Measurements from ENCODE around the gene ZBTB24. TPM values are rescaled to one million over a fixed set of nuclear protein-coding genes. Genes with fewer than 3 reads are reported as not detected.
"Not testable (repeated sequence)": the region's sequence is repeated elsewhere in the genome, so short reads cannot be mapped to it uniquely, and the experiment has no call there.

ZBTB24 gene
- polyA plus RNA-seq, 3 donors = 1.4 to 2.9 (median 1.7) TPM

- WGBS, 3 donors = 61 to 93% (median 90%) methylated on average over 2 of the region's 2 CpGs
- H3K27ac ChIP-seq (ENCODE audit: low read depth, low read length) = no peak overlapping the region
These were observed 7.4 kb downstream of the ZBTB24 start for GRCh38 chr6:109475625-109476024.

- H3K27ac ChIP-seq (ENCODE audit: low read depth, low read length) = no peak overlapping the region
- WGBS, 3 donors = 82 to 91% (median 83%) methylated on average over 4 of the region's 4 CpGs
These were observed 8.0 kb downstream of the ZBTB24 start for GRCh38 chr6:109474995-109475394.

GRCh38 chr6:109473120-109473519, 9.9 kb downstream of the ZBTB24 start:
- 85 to 96% (median 95%) methylated on average over 3 of the region's 3 CpGs for WGBS, 3 donors
- H3K27ac ChIP-seq (ENCODE audit: low read depth, low read length) = no peak overlapping the region

- 93 to 95% (median 94%) methylated on average over 9 of the region's 9 CpGs for WGBS, 3 donors
These were observed 10.7 kb downstream of the ZBTB24 start for GRCh38 chr6:109472132-109472995.

GRCh38 chr6:109471105-109471810, 11.8 kb downstream of the ZBTB24 start:
- no peak overlapping the region for H3K27ac ChIP-seq (ENCODE audit: low read depth, low read length)
- WGBS, 3 donors = 89 to 93% (median 91%) methylated on average over 5 of the region's 5 CpGs

More at GRCh38 chr6:109472132-109472995, 10.7 kb downstream of the ZBTB24 start:
- H3K27ac ChIP-seq (ENCODE audit: low read depth, low read length) = no peak overlapping the region

GRCh38 chr6:109469591-109470189, 13.3 kb downstream of the ZBTB24 start:
- no peak overlapping the region for H3K27ac ChIP-seq (ENCODE audit: low read depth, low read length)
- 81 to 94% (median 84%) methylated on average over 5 of the region's 5 CpGs for WGBS, 3 donors

- no peak overlapping the region for H3K27ac ChIP-seq (ENCODE audit: low read depth, low read length)
- 93 to 96% (median 95%) methylated on average over 6 of the region's 6 CpGs for WGBS, 3 donors
These were observed 15.3 kb downstream of the ZBTB24 start for GRCh38 chr6:109467696-109468095.

- H3K27ac ChIP-seq (ENCODE audit: low read depth, low read length) = no peak overlapping the region
- 55 to 93% (median 91%) methylated on average over 7 of the region's 7 CpGs for WGBS, 3 donors
These were observed 16.7 kb downstream of the ZBTB24 start for GRCh38 chr6:109466212-109466923.

- H3K27ac ChIP-seq (ENCODE audit: low read depth, low read length) = no peak overlapping the region
- WGBS, 3 donors = 59 to 93% (median 91%) methylated on average over 7 of the region's 7 CpGs
These were observed 17.2 kb downstream of the ZBTB24 start for GRCh38 chr6:109465772-109466171.

- WGBS, 3 donors = 79 to 98% (median 88%) methylated on average over 1 of the region's 1 CpG
- no peak overlapping the region for H3K27ac ChIP-seq (ENCODE audit: low read depth, low read length)
These were observed 21.1 kb downstream of the ZBTB24 start for GRCh38 chr6:109461733-109462526.

GRCh38 chr6:109461205-109461604, 21.8 kb downstream of the ZBTB24 start:
- 98 to 100% (median 100%) methylated on average over 1 of the region's 1 CpG for WGBS, 3 donors
- H3K27ac ChIP-seq (ENCODE audit: low read depth, low read length) = not testable (repeated sequence)

GRCh38 chr6:109460161-109460829, 22.7 kb downstream of the ZBTB24 start:
- WGBS, 3 donors = 52 to 88% (median 86%) methylated on average over 3 of the region's 3 CpGs
- H3K27ac ChIP-seq (ENCODE audit: low read depth, low read length) = no peak overlapping the region

GRCh38 chr6:109458774-109459531, 24.1 kb downstream of the ZBTB24 start:
- no peak overlapping the region for H3K27ac ChIP-seq (ENCODE audit: low read depth, low read length)
- 52 to 82% (median 65%) methylated on average over 5 of the region's 5 CpGs for WGBS, 3 donors

GRCh38 chr6:109457562-109457996, 25.4 kb downstream of the ZBTB24 start:
- WGBS, 3 donors = 77 to 92% (median 88%) methylated on average over 6 of the region's 6 CpGs
- no peak overlapping the region for H3K27ac ChIP-seq (ENCODE audit: low read depth, low read length)

- WGBS, 3 donors = 56 to 75% (median 64%) methylated on average over 16 of the region's 16 CpGs
- no peak overlapping the region for H3K27ac ChIP-seq (ENCODE audit: low read depth, low read length)
These were observed 26.1 kb downstream of the ZBTB24 start for GRCh38 chr6:109456710-109457561.

- WGBS, 3 donors = 10 to 14% (median 13%) methylated on average over 35 to 38 of the region's 38 CpGs
- H3K27ac ChIP-seq (ENCODE audit: low read depth, low read length) = no peak overlapping the region
These were observed 26.9 kb downstream of the ZBTB24 start for GRCh38 chr6:109456111-109456583.
